Measurements from ENCODE around the gene CTNNA3.

Gene CTNNA3

GRCh38 chr10:67045404-67045803 is 650.6 kb downstream of the CTNNA3 start:
- no peak for DNase-seq (ENCODE audit: low read depth)
- TF ChIP-seq CTCF (IDR thresholded peaks at IDR 0.05; ENCODE audit: control insufficient read depth, extremely low read depth, insufficient read depth), result no peak
- H3K4me3 ChIP-seq (ENCODE audit: low read depth, low read length), result no peak overlapping the region

- no peak for DNase-seq (ENCODE audit: low read depth)
- TF ChIP-seq CTCF (IDR thresholded peaks at IDR 0.05; ENCODE audit: control insufficient read depth, extremely low read depth, insufficient read depth), result no peak
Observed at GRCh38 chr10:67043041-67043440, 653.0 kb downstream of the CTNNA3 start.

GRCh38 chr10:67036808-67037207 is 659.2 kb downstream of the CTNNA3 start:
- no peak for DNase-seq (ENCODE audit: low read depth)
- H3K4me3 ChIP-seq (ENCODE audit: low read depth, low read length), result no peak overlapping the region
- TF ChIP-seq CTCF (IDR thresholded peaks at IDR 0.05; ENCODE audit: control insufficient read depth, extremely low read depth, insufficient read depth), result no peak

More at GRCh38 chr10:67043041-67043440, 653.0 kb downstream of the CTNNA3 start:
- no peak overlapping the region for H3K4me3 ChIP-seq (ENCODE audit: low read depth, low read length)

- no peak overlapping the region for H3K4me3 ChIP-seq (ENCODE audit: low read depth, low read length)
- TF ChIP-seq CTCF (IDR thresholded peaks at IDR 0.05; ENCODE audit: control insufficient read depth, extremely low read depth, insufficient read depth), result no peak
- no peak for DNase-seq (ENCODE audit: low read depth)
Observed at GRCh38 chr10:67033878-67034277, 662.1 kb downstream of the CTNNA3 start.

GRCh38 chr10:67022099-67022498 is 673.9 kb downstream of the CTNNA3 start:
- no peak for TF ChIP-seq CTCF (IDR thresholded peaks at IDR 0.05; ENCODE audit: control insufficient read depth, extremely low read depth, insufficient read depth)
- no peak overlapping the region for H3K4me3 ChIP-seq (ENCODE audit: low read depth, low read length)
- no peak for DNase-seq (ENCODE audit: low read depth)

GRCh38 chr10:67017218-67017617 is 678.8 kb downstream of the CTNNA3 start:
- DNase-seq (ENCODE audit: low read depth), result no peak
- no peak for TF ChIP-seq CTCF (IDR thresholded peaks at IDR 0.05; ENCODE audit: control insufficient read depth, extremely low read depth, insufficient read depth)
- no peak overlapping the region for H3K4me3 ChIP-seq (ENCODE audit: low read depth, low read length)

- no peak for DNase-seq (ENCODE audit: low read depth)
- no peak for TF ChIP-seq CTCF (IDR thresholded peaks at IDR 0.05; ENCODE audit: control insufficient read depth, extremely low read depth, insufficient read depth)
- no peak overlapping the region for H3K4me3 ChIP-seq (ENCODE audit: low read depth, low read length)
Observed at GRCh38 chr10:67015225-67015624, 680.8 kb downstream of the CTNNA3 start.

Data from LNCaP clone FGC (cell line).